H1 (cell line): Measurements from ENCODE around the gene NFAM1. TPM values are rescaled to one million over a fixed set of nuclear protein-coding genes. Genes with fewer than 3 reads are reported as not detected.

Experiments
- polyA plus RNA-seq, 7 experiments: library from polyadenylated mRNA; depleted of rRNA in 3 of 7; stranded (reverse) in 5 of 7; unstranded in 2 of 7; fragments of >200 nt in 5 of 7; fragments of 200-250 nt in 2 of 7; gene quantifications; 1 replicate in 5 of 7; 2 replicates in 1 of 7; 4 replicates in 1 of 7; pipeline versions ENCODE4 v1.2.1 to v1.2.3, GENCODE V29; 2011 to 2013; ENCODE audit warnings: missing spikeins in 2 of 7, mixed read lengths in 2 of 7
- total RNA-seq: library from RNA; stranded (reverse); fragmentation: NEBNext Ultra II Directional; extraction: Animal tissue kit (Norgen Biotek cat#: 25700); gene quantifications from 2 replicates; pipeline ENCODE4 v1.2.1, GENCODE V29; 2021
- TF ChIP-seq, protein P1 (sequence below): fragments of 300-600 bp; sonication (generic); IDR thresholded peaks from 2 replicates; pipeline ENCODE4 v1.7.1; 2012; ENCODE audit warnings: low read length, moderate library complexity, mild to moderate bottlenecking, inconsistent platforms; ENCODE audit not compliant: insufficient replicate concordance
- TF ChIP-seq, protein P2 (sequence below), 3 experiments: IDR thresholded peaks; 1 replicate in 2 of 3; 2 replicates in 1 of 3; pipeline versions ENCODE4 v1.5.1 to v1.6.1; 2011; ENCODE audit warnings: low read length in 3 of 3, mild to moderate bottlenecking in 3 of 3, inconsistent platforms in 2 of 3, low read depth in 1 of 3, moderate library complexity in 1 of 3; ENCODE audit not compliant: insufficient read depth in 1 of 3; ENCODE audit errors: control extremely low read depth in 1 of 3

NFAM1 gene
- total and polyA plus RNA-seq, 2 of the 8 experiments (the other 6 are each of a cell fraction or from before 2014, with no cell fraction given), result 0.62 to 0.73 TPM

GRCh38 chr22:42451499-42452145 is 19.4 kb upstream of the NFAM1 start (continued):
- TF ChIP-seq, protein P1, sequence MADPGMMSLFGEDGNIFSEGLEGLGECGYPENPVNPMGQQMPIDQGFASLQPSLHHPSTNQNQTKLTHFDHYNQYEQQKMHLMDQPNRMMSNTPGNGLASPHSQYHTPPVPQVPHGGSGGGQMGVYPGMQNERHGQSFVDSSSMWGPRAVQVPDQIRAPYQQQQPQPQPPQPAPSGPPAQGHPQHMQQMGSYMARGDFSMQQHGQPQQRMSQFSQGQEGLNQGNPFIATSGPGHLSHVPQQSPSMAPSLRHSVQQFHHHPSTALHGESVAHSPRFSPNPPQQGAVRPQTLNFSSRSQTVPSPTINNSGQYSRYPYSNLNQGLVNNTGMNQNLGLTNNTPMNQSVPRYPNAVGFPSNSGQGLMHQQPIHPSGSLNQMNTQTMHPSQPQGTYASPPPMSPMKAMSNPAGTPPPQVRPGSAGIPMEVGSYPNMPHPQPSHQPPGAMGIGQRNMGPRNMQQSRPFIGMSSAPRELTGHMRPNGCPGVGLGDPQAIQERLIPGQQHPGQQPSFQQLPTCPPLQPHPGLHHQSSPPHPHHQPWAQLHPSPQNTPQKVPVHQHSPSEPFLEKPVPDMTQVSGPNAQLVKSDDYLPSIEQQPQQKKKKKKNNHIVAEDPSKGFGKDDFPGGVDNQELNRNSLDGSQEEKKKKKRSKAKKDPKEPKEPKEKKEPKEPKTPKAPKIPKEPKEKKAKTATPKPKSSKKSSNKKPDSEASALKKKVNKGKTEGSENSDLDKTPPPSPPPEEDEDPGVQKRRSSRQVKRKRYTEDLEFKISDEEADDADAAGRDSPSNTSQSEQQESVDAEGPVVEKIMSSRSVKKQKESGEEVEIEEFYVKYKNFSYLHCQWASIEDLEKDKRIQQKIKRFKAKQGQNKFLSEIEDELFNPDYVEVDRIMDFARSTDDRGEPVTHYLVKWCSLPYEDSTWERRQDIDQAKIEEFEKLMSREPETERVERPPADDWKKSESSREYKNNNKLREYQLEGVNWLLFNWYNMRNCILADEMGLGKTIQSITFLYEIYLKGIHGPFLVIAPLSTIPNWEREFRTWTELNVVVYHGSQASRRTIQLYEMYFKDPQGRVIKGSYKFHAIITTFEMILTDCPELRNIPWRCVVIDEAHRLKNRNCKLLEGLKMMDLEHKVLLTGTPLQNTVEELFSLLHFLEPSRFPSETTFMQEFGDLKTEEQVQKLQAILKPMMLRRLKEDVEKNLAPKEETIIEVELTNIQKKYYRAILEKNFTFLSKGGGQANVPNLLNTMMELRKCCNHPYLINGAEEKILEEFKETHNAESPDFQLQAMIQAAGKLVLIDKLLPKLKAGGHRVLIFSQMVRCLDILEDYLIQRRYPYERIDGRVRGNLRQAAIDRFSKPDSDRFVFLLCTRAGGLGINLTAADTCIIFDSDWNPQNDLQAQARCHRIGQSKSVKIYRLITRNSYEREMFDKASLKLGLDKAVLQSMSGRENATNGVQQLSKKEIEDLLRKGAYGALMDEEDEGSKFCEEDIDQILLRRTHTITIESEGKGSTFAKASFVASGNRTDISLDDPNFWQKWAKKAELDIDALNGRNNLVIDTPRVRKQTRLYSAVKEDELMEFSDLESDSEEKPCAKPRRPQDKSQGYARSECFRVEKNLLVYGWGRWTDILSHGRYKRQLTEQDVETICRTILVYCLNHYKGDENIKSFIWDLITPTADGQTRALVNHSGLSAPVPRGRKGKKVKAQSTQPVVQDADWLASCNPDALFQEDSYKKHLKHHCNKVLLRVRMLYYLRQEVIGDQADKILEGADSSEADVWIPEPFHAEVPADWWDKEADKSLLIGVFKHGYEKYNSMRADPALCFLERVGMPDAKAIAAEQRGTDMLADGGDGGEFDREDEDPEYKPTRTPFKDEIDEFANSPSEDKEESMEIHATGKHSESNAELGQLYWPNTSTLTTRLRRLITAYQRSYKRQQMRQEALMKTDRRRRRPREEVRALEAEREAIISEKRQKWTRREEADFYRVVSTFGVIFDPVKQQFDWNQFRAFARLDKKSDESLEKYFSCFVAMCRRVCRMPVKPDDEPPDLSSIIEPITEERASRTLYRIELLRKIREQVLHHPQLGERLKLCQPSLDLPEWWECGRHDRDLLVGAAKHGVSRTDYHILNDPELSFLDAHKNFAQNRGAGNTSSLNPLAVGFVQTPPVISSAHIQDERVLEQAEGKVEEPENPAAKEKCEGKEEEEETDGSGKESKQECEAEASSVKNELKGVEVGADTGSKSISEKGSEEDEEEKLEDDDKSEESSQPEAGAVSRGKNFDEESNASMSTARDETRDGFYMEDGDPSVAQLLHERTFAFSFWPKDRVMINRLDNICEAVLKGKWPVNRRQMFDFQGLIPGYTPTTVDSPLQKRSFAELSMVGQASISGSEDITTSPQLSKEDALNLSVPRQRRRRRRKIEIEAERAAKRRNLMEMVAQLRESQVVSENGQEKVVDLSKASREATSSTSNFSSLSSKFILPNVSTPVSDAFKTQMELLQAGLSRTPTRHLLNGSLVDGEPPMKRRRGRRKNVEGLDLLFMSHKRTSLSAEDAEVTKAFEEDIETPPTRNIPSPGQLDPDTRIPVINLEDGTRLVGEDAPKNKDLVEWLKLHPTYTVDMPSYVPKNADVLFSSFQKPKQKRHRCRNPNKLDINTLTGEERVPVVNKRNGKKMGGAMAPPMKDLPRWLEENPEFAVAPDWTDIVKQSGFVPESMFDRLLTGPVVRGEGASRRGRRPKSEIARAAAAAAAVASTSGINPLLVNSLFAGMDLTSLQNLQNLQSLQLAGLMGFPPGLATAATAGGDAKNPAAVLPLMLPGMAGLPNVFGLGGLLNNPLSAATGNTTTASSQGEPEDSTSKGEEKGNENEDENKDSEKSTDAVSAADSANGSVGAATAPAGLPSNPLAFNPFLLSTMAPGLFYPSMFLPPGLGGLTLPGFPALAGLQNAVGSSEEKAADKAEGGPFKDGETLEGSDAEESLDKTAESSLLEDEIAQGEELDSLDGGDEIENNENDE, result no peak
- TF ChIP-seq, protein P2, sequence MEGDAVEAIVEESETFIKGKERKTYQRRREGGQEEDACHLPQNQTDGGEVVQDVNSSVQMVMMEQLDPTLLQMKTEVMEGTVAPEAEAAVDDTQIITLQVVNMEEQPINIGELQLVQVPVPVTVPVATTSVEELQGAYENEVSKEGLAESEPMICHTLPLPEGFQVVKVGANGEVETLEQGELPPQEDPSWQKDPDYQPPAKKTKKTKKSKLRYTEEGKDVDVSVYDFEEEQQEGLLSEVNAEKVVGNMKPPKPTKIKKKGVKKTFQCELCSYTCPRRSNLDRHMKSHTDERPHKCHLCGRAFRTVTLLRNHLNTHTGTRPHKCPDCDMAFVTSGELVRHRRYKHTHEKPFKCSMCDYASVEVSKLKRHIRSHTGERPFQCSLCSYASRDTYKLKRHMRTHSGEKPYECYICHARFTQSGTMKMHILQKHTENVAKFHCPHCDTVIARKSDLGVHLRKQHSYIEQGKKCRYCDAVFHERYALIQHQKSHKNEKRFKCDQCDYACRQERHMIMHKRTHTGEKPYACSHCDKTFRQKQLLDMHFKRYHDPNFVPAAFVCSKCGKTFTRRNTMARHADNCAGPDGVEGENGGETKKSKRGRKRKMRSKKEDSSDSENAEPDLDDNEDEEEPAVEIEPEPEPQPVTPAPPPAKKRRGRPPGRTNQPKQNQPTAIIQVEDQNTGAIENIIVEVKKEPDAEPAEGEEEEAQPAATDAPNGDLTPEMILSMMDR (IDR thresholded peaks at IDR 0.05; ENCODE audit: control extremely low read depth in 1 of 3, insufficient read depth in 1 of 3, low read depth in 1 of 3, low read length in 3 of 3), result no peak
